ENCODE measurements around the gene RAI14.

The RAI14 gene

GRCh38 chr5:34866989-34867471 is 210.9 kb downstream of the RAI14 start:
- DNase-seq = no peak

GRCh38 chr5:34867660-34868059 is 211.5 kb downstream of the RAI14 start:
- DNase-seq = no peak

- DNase-seq = no peak
Measured at GRCh38 chr5:34868791-34869190, 212.7 kb downstream of the RAI14 start.

DNA sequence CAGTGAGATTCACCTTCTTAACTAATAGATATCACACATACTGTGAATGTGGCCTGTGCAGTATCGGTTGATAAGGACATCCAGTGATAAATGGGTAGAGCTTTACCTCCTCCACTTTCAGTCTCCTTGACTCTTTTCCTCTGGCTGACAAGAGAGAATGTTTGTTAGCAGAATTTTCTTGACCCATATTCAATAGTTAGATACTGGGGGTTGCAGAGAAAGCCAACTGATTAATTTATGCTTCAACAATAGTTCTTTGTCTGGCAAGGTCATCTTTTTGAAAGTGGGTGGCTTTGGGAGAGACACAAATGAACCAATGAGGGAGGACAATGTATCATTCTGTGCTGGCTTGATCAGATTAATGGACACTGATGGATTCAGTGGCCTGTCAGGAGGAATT is 213.1 kb downstream of the RAI14 start:
- no peak for DNase-seq

DNA sequence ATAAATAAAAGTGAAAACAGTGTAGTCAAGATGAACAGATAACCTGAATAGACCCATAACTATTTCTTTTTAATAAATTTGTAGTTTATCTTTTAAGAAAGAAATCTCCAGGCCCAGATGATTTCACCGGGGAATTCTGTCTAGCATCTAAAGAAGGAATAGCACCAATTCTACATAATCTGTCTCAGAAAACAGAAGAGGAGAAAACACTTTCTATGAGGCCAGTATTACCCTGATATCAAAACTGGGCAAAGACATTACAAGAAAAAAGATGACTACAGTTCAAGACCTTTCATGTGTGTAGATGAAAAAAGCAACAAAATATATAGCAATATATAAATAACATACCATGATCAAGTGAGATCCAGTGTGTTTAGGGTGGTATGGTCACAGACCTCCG is 214.3 kb downstream of the RAI14 start:
- DNase-seq = no peak

GRCh38 chr5:34876275-34876674 is 220.1 kb downstream of the RAI14 start:
- DNase-seq = no peak

DNA sequence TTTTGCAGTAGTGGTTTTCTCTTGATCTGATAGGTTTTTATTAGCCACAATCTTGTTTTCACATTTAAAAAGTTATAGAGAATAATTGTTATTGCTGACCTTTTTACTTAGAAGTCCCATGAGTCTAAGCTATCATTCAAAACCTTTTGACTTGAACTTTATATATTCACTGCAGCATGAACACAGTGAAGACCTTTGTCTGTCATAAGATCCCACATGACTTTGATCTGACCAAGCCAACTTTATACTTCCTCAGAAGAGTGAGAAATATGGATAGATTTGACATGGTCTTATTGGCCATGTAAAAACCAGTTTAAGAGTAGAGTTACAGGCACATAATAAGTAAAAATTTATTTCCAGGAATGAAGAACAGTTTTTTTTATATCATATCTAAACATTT is 225.1 kb downstream of the RAI14 start:
- no peak for DNase-seq
